SK-N-SH (cell line): Measurements from ENCODE around the gene ACTR2. TPM values are rescaled to one million over a fixed set of nuclear protein-coding genes. Genes with fewer than 3 reads are reported as not detected.

Source experiments
- CTCF ChIA-PET: fragments of 300-600, 350-600 bp; formaldehyde crosslinking; extraction: SDS; loops from one replicate; lab custom pipeline; 2021; lab: Yijun Ruan, JAX
- POLR2A ChIA-PET: fragments of 350-600 bp; sonication (Branson Sonifier 250); formaldehyde crosslinking; extraction: SDS; loops from one replicate; lab custom pipeline; 2020; ENCODE audit warnings: antibody characterized with exemption, inconsistent platforms; lab: Yijun Ruan, JAX
- DNase-seq: peaks from one replicate; pipeline ENCODE4 v3.0.0; 2012
- H2AFZ ChIP-seq: fragments of 200-600 bp; sonication (generic); 2 replicates; pipeline ENCODE4 v1.8.1; 2016; ENCODE audit warnings: antibody characterized with exemption, mild to moderate bottlenecking, low read depth
- H3F3A ChIP-seq: fragments of 200-600 bp; sonication (generic); replicated peaks from 2 replicates; pipeline ENCODE3; 2016; ENCODE audit warnings: antibody characterized with exemption, mild to moderate bottlenecking; ENCODE audit not compliant: insufficient read depth
- H3K27ac ChIP-seq, 2 experiments: fragments of 200-500 bp in 1 of 2; fragments of 200-600 bp in 1 of 2; sonication (Bioruptor generic) in 1 of 2; sonication (generic), shearing (Covaris generic) in 1 of 2; 2 replicates each; pipeline versions ENCODE4 v1.5.1 to v1.6.1; 2014 to 2016; ENCODE audit warnings: low read depth in 2 of 2, inconsistent platforms in 1 of 2, low read length in 1 of 2, mild to moderate bottlenecking in 1 of 2, mixed read lengths in 1 of 2
- H3K27me3 ChIP-seq: fragments of 200-600 bp; sonication (generic), shearing (Covaris generic); 2 replicates; pipeline ENCODE4 v1.6.1; 2016; ENCODE audit warnings: mixed run types; ENCODE audit not compliant: insufficient read depth
- H3K36me3 ChIP-seq, 2 experiments: fragments of 200-500 bp in 1 of 2; fragments of 200-600 bp in 1 of 2; sonication (Bioruptor generic) in 1 of 2; sonication (generic) in 1 of 2; replicated peaks in 1 of 2; 2 replicates each; pipeline versions ENCODE3 to v1.5.1; 2014 to 2016; ENCODE audit warnings: low read length in 1 of 2, mild to moderate bottlenecking in 1 of 2; ENCODE audit not compliant: insufficient read depth in 2 of 2, control insufficient read depth in 1 of 2
- H3K4me1 ChIP-seq, 2 experiments: fragments of 200-500 bp in 1 of 2; fragments of 200-600 bp in 1 of 2; sonication (Bioruptor generic) in 1 of 2; sonication (generic), shearing (Covaris generic) in 1 of 2; 2 replicates each; pipeline versions ENCODE4 v1.5.1 to v1.6.1; 2014 to 2016; ENCODE audit warnings: low read depth in 1 of 2, low read length in 1 of 2, mixed run types in 1 of 2; ENCODE audit not compliant: insufficient read depth in 2 of 2, control insufficient read depth in 1 of 2
- H3K4me2 ChIP-seq: fragments of 200-600 bp; sonication (generic), shearing (Covaris generic); 2 replicates; pipeline ENCODE4 v1.6.1; 2017; ENCODE audit warnings: mixed run types
- H3K4me3 ChIP-seq, 2 experiments: fragments of 200-500 bp in 1 of 2; fragments of 200-600 bp in 1 of 2; sonication (Bioruptor generic) in 1 of 2; sonication (generic), shearing (Covaris generic) in 1 of 2; 2 replicates each; pipeline versions ENCODE4 v1.5.1 to v1.8.1; 2014 to 2016; ENCODE audit warnings: low read depth in 2 of 2, inconsistent platforms in 1 of 2, low read length in 1 of 2, mild to moderate bottlenecking in 1 of 2, mixed read lengths in 1 of 2, moderate library complexity in 1 of 2
- H3K79me2 ChIP-seq: fragments of 200-600 bp; sonication (generic); 2 replicates; pipeline ENCODE4 v1.8.1; 2017; ENCODE audit warnings: mild to moderate bottlenecking; ENCODE audit not compliant: insufficient read depth
- H3K9ac ChIP-seq: fragments of 200-600 bp; sonication (generic); 2 replicates; pipeline ENCODE4 v1.6.1; 2017; ENCODE audit warnings: mixed run types
- H3K9me2 ChIP-seq: fragments of 200-600 bp; sonication (generic); 2 replicates; pipeline ENCODE4 v1.6.1; 2017; ENCODE audit warnings: mixed run types
- H3K9me3 ChIP-seq: fragments of 200-600 bp; sonication (generic); 2 replicates; pipeline ENCODE4 v1.6.1; 2017; ENCODE audit warnings: mixed run types, mild to moderate bottlenecking, moderate library complexity
- H4K20me1 ChIP-seq: fragments of 200-600 bp; sonication (generic); 2 replicates; pipeline ENCODE4 v1.6.1; 2017; ENCODE audit warnings: mild to moderate bottlenecking, mixed run types; ENCODE audit not compliant: insufficient read depth
- CTCF ChIP-seq: fragments of 200-600 bp; sonication (generic); IDR thresholded peaks from 2 replicates; pipeline ENCODE4 v1.6.1; 2017; ENCODE audit warnings: antibody characterized with exemption, mild to moderate bottlenecking, moderate library complexity
- ELF1 ChIP-seq: IDR thresholded peaks from 2 replicates; pipeline ENCODE4 v1.4.0; 2012
- FOSL2 ChIP-seq: IDR thresholded peaks from 2 replicates; pipeline ENCODE4 v1.4.0; 2012; ENCODE audit warnings: low read depth, mild to moderate bottlenecking, moderate library complexity, borderline replicate concordance
- FOXJ3 ChIP-seq: sonication (generic); formaldehyde crosslinking; IDR thresholded peaks from 2 replicates; pipeline ENCODE4 v1.5.1; 2020; ENCODE audit warnings: mild to moderate bottlenecking, missing genetic modification reagents
- GABPA ChIP-seq: IDR thresholded peaks from 2 replicates; pipeline ENCODE4 v1.4.0; 2012; ENCODE audit warnings: low read depth, mild to moderate bottlenecking
- GATA2 ChIP-seq: sonication (generic); formaldehyde crosslinking; IDR thresholded peaks from 2 replicates; pipeline ENCODE4 v1.5.0; 2020; ENCODE audit warnings: mild to moderate bottlenecking, missing genetic modification reagents
- JUND ChIP-seq: IDR thresholded peaks from 2 replicates; pipeline ENCODE4 v1.4.0; 2012
- MAX ChIP-seq: IDR thresholded peaks from 2 replicates; pipeline ENCODE4 v1.4.0; 2012; ENCODE audit warnings: low read depth
- MEF2A ChIP-seq: IDR thresholded peaks from 2 replicates; pipeline ENCODE4 v1.4.0; 2012; ENCODE audit warnings: low read depth, borderline replicate concordance
- NFIC ChIP-seq: IDR thresholded peaks from 2 replicates; pipeline ENCODE4 v1.4.0; 2012; ENCODE audit warnings: borderline replicate concordance
- PBX3 ChIP-seq: IDR thresholded peaks from 2 replicates; pipeline ENCODE4; 2012
- POLR2AphosphoS5 ChIP-seq: IDR thresholded peaks from 2 replicates; pipeline ENCODE4 v1.6.1; 2012; ENCODE audit warnings: low read depth, low read length
- RAD21 ChIP-seq: IDR thresholded peaks from 2 replicates; pipeline ENCODE4 v1.6.1; 2012; ENCODE audit warnings: mild to moderate bottlenecking, low read length
- RCOR1 ChIP-seq: fragments of 150-350 bp; IDR thresholded peaks from 2 replicates; pipeline ENCODE4 v1.6.1; 2017; ENCODE audit warnings: antibody characterized with exemption, low read length
- RXRA ChIP-seq: IDR thresholded peaks from 2 replicates; pipeline ENCODE4 v1.4.0; 2012; ENCODE audit warnings: low read depth, mild to moderate bottlenecking, borderline replicate concordance
- SMC3 ChIP-seq: IDR thresholded peaks from 2 replicates; pipeline ENCODE4 v1.6.1; 2012; ENCODE audit warnings: low read depth, low read length, improper control_type of control experiment
- TAF1 ChIP-seq: IDR thresholded peaks from 2 replicates; pipeline ENCODE4 v1.6.1; 2012; ENCODE audit warnings: low read depth, mild to moderate bottlenecking, low read length, moderate library complexity, borderline replicate concordance
- TCF12 ChIP-seq: IDR thresholded peaks from 2 replicates; pipeline ENCODE4 v1.4.0; 2012
- TEAD4 ChIP-seq: IDR thresholded peaks from 2 replicates; pipeline ENCODE4 v1.4.0; 2012; ENCODE audit warnings: mild to moderate bottlenecking, borderline replicate concordance; ENCODE audit not compliant: insufficient read depth
- ZBTB33 ChIP-seq: IDR thresholded peaks from 2 replicates; pipeline ENCODE4 v1.4.0; 2012; ENCODE audit warnings: low read depth, borderline replicate concordance
- WGBS: methylation state at CpG from one replicate; pipeline ENCODE4 v1.1.6; 2017; ENCODE audit warnings: low lambda C conversion rate; 5-methylcytosine and 5-hydroxymethylcytosine counted together
- polyA plus RNA-seq, 3 experiments: library from polyadenylated mRNA; depleted of rRNA; stranded (reverse); fragments of >200 nt; gene quantifications; 2 replicates each; pipeline ENCODE4 v1.2.3, GENCODE V29; 2012

Gene ACTR2
- polyA plus RNA-seq, 1 of the 3 experiments (the other 2 are of a cell fraction), result 53.0 TPM

- no peak for DNase-seq
- WGBS, result 0% methylated on average over 10 of the region's 13 CpGs
- H3F3A ChIP-seq, result peaks cover 26% of the 10 kb centered on the region
- H3K9me3 ChIP-seq, result no peaks in the 10 kb centered on the region
- peaks cover 0 to 27% of the 10 kb centered on the region in 2 experiments for H3K36me3 ChIP-seq
- ChIA-PET CTCF (interaction anchor here (1.4 to 1.5 kb wide), 2 partner anchors 38 to 40 kb away, joined by 4 read pairs; no protein-coding TSS in a partner anchor), POLR2A (interaction anchor here (0.8 to 1.8 kb wide), 4 partner anchors 10 to 209 kb away, joined by 3 to 6 read pairs (median 4); partner anchors contain the start of gene RAB1A)
- H3K79me2 ChIP-seq, result peaks cover 61% of the 10 kb centered on the region
- H3K9me2 ChIP-seq, result no peaks in the 10 kb centered on the region
- H3K9ac ChIP-seq, result peak overlapping the region; percentile 77
- peaks cover 30% of the 10 kb centered on the region for H4K20me1 ChIP-seq
- H3K4me3 ChIP-seq, result peak overlapping the region; percentile 84 to 93
- TF ChIP-seq MAX (0 out of 2 replicates have a peak, but pooled peaks have one; percentile 44), TEAD4 (0 out of 2 replicates have a peak, but pooled peaks have one; percentile 21), FOSL2 (no peak), NFIC (no peak), RXRA (no peak), RCOR1 (no peak), SMC3 (no peak), POLR2AphosphoS5 (no peak), CTCF (no peak), TCF12 (no peak)
- H3K27ac ChIP-seq, result peak overlapping the region; percentile 64 to 95; a peak in 3 of 4 replicates
- peak overlapping the region; percentile 95 for H3K4me2 ChIP-seq
- peaks cover 8 to 18% of the 10 kb centered on the region in 2 experiments; a peak in 3 of 4 replicates for H3K4me1 ChIP-seq
- no peaks in the 10 kb centered on the region for H3K27me3 ChIP-seq
- H2AFZ ChIP-seq, result peak overlapping the region; percentile 99
Observed at GRCh38 chr2:65227020-65227455, 593 bp upstream of the ACTR2 start.

GRCh38 chr2:65228263-65228750 lies 676 bp downstream of the ACTR2 start:
- Histone ChIP-seq H3F3A (peaks cover 39% of the 10 kb centered on the region), H3K27ac (peak overlapping the region; percentile 88 to 95), H3K9me3 (no peaks in the 10 kb centered on the region), H3K36me3 (peaks cover 0 to 27% of the 10 kb centered on the region in 2 experiments), H3K4me3 (peak overlapping the region; percentile 84 to 93), H2AFZ (peak overlapping the region; percentile 71), H3K9ac (peak overlapping the region; percentile 96), H3K4me2 (peak overlapping the region; percentile 86), H3K79me2 (peaks cover 73% of the 10 kb centered on the region), H3K27me3 (no peaks in the 10 kb centered on the region), H3K4me1 (peaks cover 9 to 27% of the 10 kb centered on the region in 2 experiments; a peak in 3 of 4 replicates), H3K9me2 (no peaks in the 10 kb centered on the region), H4K20me1 (peaks cover 42% of the 10 kb centered on the region)
- ChIA-PET POLR2A (interaction anchor here (0.5 to 0.9 kb wide), 2 partner anchors 18 to 172 kb away, joined by 3 read pairs; partner anchors contain the start of gene CEP68), CTCF (no interaction called here)
- WGBS, result under 1% methylated on average over 16 of the region's 16 CpGs
- TF ChIP-seq RXRA, result no peak
- 0 out of 2 replicates have a peak, but pooled peaks have one; percentile 6 for TF ChIP-seq GABPA
- TF ChIP-seq JUND, result no peak
- no peak for TF ChIP-seq TCF12
- TF ChIP-seq MEF2A, result no peak
- TF ChIP-seq SMC3, result no peak
- no peak for TF ChIP-seq RAD21
- TF ChIP-seq PBX3, result no peak
- no peak for TF ChIP-seq ZBTB33
- no peak for TF ChIP-seq GATA2 (CRISPR knock-in tag)
- no peak for TF ChIP-seq TAF1
- TF ChIP-seq ELF1, result peak; percentile 45; the same call in 1 of the 2 replicates
- TF ChIP-seq FOSL2, result no peak
- TF ChIP-seq FOXJ3, result no peak
- TF ChIP-seq POLR2AphosphoS5, result no peak
- DNase-seq, result peak; percentile 48
